Naive thymus-derived CD8-positive, alpha-beta T cell (primary cell): ENCODE measurements around the gene ATXN7. TPM values are rescaled to one million over a fixed set of nuclear protein-coding genes. Genes with fewer than 3 reads are reported as not detected.

Experiments used
- ATAC-seq, 2 donors: fragments of 150-1000 bp; cut with Tn5 transposase in 1 of 2; sonication (Bioruptor Pico), chemical (Tn5 transposase) in 1 of 2; 1 replicate in 1 of 2; 2 replicates in 1 of 2; pipeline ENCODE4 v1.10.0; 2021; ENCODE audit warnings: mild to moderate bottlenecking in 2 of 2, moderate library complexity in 2 of 2
- POLR2A ChIA-PET: fragments of 350-600 bp; sonication (Branson Sonifier 250); formaldehyde crosslinking; loops from one replicate; lab custom pipeline; 2021; ENCODE audit warnings: antibody characterized with exemption; lab: Charles Lee
- DNase-seq, 10 donors: peaks; one replicate each; pipeline versions ENCODE4 v3.0.0 to v3.0.0-alpha.2; 2020 to 2022
- H3K27ac Mint-ChIP-seq, 10 donors: one replicate each; pipeline ENCODE4 v1.8.0; 2020 to 2022; ENCODE audit warnings: mild to moderate bottlenecking in 10 of 10, mixed read lengths in 10 of 10, moderate library complexity in 4 of 10, inconsistent platforms in 1 of 10
- H3K27me3 Mint-ChIP-seq, 5 donors: one replicate each; pipeline ENCODE4 v1.8.0; 2021 to 2022; ENCODE audit warnings: mixed read lengths in 5 of 5
- H3K36me3 Mint-ChIP-seq, 3 donors: one replicate each; pipeline ENCODE4 v1.8.0; 2020 to 2022; ENCODE audit warnings: mixed read lengths in 3 of 3, mild to moderate bottlenecking in 2 of 3, inconsistent platforms in 1 of 3
- H3K4me1 Mint-ChIP-seq, 4 donors: one replicate each; pipeline ENCODE4 v1.8.0; 2021 to 2022; ENCODE audit warnings: mixed read lengths in 4 of 4
- H3K4me3 Mint-ChIP-seq, 10 donors: one replicate each; pipeline ENCODE4 v1.8.0; 2020 to 2022; ENCODE audit warnings: mild to moderate bottlenecking in 10 of 10, mixed read lengths in 10 of 10, moderate library complexity in 6 of 10, inconsistent platforms in 1 of 10
- H3K9me3 Mint-ChIP-seq, 9 donors: one replicate each; pipeline ENCODE4 v1.8.0; 2020 to 2022; ENCODE audit warnings: mixed read lengths in 9 of 9, mild to moderate bottlenecking in 3 of 9, inconsistent platforms in 1 of 9, moderate library complexity in 1 of 9
- polyA plus RNA-seq, 3 donors: library from polyadenylated mRNA; unstranded; fragments of 300-500 nt; fragmentation: Illumina TruSeq; gene quantifications; one replicate each; pipeline ENCODE4 v1.2.3, GENCODE V29; 2021
- total RNA-seq, 8 experiments: library from RNA in 2 of 8; stranded (reverse) in 2 of 8; gene quantifications; one replicate each; pipeline ENCODE4 v1.2.3 and lab custom pipeline; 2021 to 2026

The ATXN7 gene
- total and polyA plus RNA-seq, 5 experiments from 2014 or later, result 18.0 to 162 (median 29.8) TPM

DNA sequence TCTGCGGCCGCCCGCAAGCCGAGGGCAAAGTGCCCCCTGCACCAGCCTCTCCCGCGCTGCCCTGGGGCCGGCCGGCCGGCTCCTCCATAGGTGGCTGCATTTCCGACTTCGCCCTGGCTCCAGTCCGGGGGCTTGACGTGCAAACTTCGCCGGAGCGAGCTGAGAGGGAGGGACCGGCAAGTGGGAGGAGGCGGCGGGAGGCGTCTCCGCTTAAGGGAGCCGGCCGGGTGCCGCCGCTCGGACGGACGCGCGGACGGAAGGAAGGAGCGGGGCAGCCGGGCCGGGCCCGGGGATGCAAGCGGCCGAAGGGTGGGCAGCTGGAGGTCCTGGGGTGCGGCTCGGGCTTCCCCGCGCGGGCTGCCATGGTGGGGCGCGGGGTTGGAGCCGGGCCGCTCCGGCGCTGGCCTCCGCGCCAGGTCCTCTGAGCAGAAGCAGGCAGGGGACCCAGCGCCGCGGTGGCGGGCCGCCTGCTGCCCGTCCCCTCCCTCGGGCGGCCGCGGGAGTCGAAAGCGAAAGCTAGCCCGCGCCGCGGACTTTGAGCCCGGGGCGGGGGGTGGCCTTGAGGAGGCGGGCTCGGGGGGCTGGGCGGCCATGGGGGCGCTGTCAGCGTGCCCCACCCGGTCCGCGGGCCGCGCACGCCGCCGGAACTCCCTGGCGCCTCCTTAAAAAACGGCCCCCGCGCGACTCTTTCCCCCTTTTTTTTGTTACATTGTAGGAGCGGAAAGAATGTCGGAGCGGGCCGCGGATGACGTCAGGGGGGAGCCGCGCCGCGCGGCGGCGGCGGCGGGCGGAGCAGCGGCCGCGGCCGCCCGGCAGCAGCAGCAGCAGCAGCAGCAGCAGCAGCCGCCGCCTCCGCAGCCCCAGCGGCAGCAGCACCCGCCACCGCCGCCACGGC is 48.5 kb downstream of the ATXN7 start, which contains the start of gene SCAANT1:
TSS of gene SCAANT1 (minus strand) at position 511 of the 895 bp plus-strand sequence.
- no peaks in the 10 kb centered on the region for H3K27me3 Mint-ChIP-seq
- H3K36me3 Mint-ChIP-seq, result peaks cover 0 to 21% (median 7%) of the 10 kb centered on the region in 3 donors
- POLR2A ChIA-PET, result interaction anchor here (0.9 to 2.0 kb wide), 7 partner anchors 18 to 111 kb away, joined by 3 to 28 read pairs (median 4); partner anchors contain the start of genes ATXN7, PSMD6 and THOC7
- DNase-seq, result peak; percentile 69 to 91 (median 82)
- peak within 1 kb of the TSS; percentile 87 to 94 (median 92) for H3K4me3 Mint-ChIP-seq
- ATAC-seq, result peak; percentile 68 to 74
- H3K9me3 Mint-ChIP-seq, result no peaks in the 10 kb centered on the region
- H3K27ac Mint-ChIP-seq, result peak within 1 kb of the TSS; percentile 79 to 98 (median 96)
- peaks cover 9 to 49% (median 34%) of the 10 kb centered on the region in 4 donors for H3K4me1 Mint-ChIP-seq

DNA sequence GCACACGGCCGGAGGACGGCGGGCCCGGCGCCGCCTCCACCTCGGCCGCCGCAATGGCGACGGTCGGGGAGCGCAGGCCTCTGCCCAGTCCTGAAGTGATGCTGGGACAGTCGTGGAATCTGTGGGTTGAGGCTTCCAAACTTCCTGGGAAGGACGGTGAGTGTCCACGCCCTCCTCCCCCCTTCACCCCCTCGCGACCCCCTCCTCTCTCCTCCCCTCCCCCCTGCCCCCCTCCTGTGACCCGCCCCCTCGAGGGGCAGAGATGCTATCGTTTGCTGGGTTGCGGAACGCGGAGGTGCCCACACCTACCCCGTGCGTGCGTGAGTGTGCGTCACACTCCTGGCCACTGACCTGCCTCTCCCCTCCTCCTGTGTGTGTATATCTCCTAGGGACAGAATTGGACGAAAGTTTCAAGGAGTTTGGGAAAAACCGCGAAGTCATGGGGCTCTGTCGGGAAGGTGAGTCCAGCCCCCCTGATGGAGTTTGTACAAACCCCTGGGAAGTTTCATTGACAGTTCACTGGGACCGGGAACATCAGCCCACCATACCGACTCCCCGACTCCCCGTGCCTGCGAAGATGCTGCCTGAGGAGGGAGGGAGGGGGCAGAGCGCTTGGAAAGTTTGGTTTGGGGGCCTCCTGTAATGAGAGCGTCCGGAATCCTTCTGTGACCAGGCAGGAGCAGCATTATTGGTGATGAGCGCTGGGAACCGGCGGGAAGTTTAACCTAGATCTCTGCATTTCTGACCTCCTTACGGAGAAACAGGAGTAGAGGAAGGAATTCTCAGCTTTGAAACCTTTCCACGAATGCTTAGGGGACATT is 49.3 kb downstream of the ATXN7 start:
- POLR2A ChIA-PET, result interaction anchor here (1.8 to 2.0 kb wide), 3 partner anchors 49 to 110 kb away, joined by 11 to 28 read pairs (median 13); partner anchors contain the start of genes ATXN7, PSMD6 and THOC7
- DNase-seq (peak; percentile 30 to 77 (median 50)), ATAC-seq (peak; percentile 17 to 42)
- H3K9me3 Mint-ChIP-seq, result no peaks in the 10 kb centered on the region
- H3K36me3 Mint-ChIP-seq, result peaks cover 0 to 27% (median 13%) of the 10 kb centered on the region in 3 donors
- peak overlapping the region; percentile 86 to 92 (median 88) for H3K4me3 Mint-ChIP-seq
- H3K4me1 Mint-ChIP-seq, result peaks cover 10 to 57% (median 40%) of the 10 kb centered on the region in 4 donors
- no peaks in the 10 kb centered on the region for H3K27me3 Mint-ChIP-seq
- H3K27ac Mint-ChIP-seq, result peak overlapping the region; percentile 57 to 98 (median 94)

DNA sequence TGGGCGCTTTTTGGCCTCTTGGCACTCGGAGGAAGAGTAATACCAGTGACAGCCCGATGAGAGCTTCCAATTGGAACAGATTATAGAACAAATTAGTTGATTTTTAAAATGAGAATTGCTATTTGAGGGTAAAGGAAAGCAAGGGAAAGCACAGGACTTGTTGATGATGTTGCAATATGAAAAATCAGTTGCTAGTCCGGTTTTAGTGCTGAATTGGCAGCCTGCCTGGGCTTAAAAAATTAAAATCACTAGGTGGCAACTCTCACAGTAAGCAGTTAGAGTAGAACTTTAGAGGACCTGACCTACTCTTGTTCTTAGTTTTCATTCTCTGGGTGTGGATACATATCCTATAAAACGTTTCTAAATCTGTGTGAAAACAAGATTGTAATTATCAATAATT is 50.6 kb downstream of the ATXN7 start:
- Mint-ChIP-seq H3K4me1 (peaks cover 10 to 68% (median 46%) of the 10 kb centered on the region in 4 donors), H3K36me3 (peaks cover 0 to 39% (median 16%) of the 10 kb centered on the region in 3 donors), H3K4me3 (peak overlapping the region in 9 of 10 donors; percentile 22 to 92 (median 88)), H3K27ac (peak overlapping the region in 9 of 10 donors; percentile 8 to 98 (median 93)), H3K9me3 (no peaks in the 10 kb centered on the region), H3K27me3 (no peaks in the 10 kb centered on the region)
- POLR2A ChIA-PET, result no interaction called here
- ATAC-seq, result no peak
- DNase-seq, result no peak

DNA sequence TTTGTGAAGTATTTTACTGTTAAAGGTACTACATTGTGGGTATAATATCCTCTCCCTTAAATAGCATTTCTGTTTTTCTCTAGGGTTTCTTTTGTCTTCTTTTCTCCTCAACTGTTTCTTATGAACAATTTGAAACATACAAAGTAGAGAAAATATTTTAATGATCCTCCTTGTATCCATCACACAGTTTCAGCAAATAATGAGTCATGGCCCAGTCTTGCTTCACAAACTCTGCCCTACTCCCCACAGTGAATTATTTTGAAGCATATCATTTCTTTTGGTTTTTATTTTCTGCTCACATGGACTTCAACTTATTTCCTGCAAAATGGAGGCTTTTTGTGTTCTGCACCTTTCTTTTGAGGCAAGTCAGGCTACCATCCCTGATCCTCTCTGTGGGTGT is 54.7 kb downstream of the ATXN7 start:
- Mint-ChIP-seq H3K9me3 (no peaks in the 10 kb centered on the region), H3K36me3 (peaks cover 0 to 68% (median 23%) of the 10 kb centered on the region in 3 donors), H3K4me1 (peaks cover 12 to 74% (median 34%) of the 10 kb centered on the region in 4 donors), H3K4me3 (no peak overlapping the region), H3K27ac (peak overlapping the region in 1 of 10 donors; percentile 35), H3K27me3 (no peaks in the 10 kb centered on the region)
- ATAC-seq (no peak), DNase-seq (no peak)
- POLR2A ChIA-PET, result no interaction called here

DNA sequence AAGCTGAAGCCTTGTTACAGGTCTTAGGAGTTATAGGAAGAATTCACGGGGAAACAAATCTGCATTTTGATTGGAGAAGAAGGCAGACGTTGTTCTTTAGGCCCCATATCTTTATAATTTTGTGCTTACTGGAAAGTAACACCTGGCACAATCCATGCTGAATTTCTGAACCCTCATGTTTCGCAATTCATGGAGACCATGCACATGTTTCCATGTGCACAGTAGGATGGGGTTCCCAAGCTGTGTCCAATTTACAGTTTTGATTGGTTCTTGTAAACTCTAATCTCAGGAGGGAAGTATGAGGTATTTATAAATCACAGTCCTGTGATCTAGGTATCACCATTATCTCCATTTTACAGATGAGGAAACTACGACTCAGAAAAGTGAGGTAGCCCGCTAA is 56.3 kb downstream of the ATXN7 start:
- Mint-ChIP-seq H3K4me1 (peaks cover 25 to 74% (median 39%) of the 10 kb centered on the region in 4 donors), H3K4me3 (no peak overlapping the region), H3K27me3 (no peaks in the 10 kb centered on the region), H3K27ac (no peak overlapping the region), H3K9me3 (no peaks in the 10 kb centered on the region), H3K36me3 (peaks cover 0 to 76% (median 30%) of the 10 kb centered on the region in 3 donors)
- POLR2A ChIA-PET, result no interaction called here
- ATAC-seq (no peak), DNase-seq (no peak)

DNA sequence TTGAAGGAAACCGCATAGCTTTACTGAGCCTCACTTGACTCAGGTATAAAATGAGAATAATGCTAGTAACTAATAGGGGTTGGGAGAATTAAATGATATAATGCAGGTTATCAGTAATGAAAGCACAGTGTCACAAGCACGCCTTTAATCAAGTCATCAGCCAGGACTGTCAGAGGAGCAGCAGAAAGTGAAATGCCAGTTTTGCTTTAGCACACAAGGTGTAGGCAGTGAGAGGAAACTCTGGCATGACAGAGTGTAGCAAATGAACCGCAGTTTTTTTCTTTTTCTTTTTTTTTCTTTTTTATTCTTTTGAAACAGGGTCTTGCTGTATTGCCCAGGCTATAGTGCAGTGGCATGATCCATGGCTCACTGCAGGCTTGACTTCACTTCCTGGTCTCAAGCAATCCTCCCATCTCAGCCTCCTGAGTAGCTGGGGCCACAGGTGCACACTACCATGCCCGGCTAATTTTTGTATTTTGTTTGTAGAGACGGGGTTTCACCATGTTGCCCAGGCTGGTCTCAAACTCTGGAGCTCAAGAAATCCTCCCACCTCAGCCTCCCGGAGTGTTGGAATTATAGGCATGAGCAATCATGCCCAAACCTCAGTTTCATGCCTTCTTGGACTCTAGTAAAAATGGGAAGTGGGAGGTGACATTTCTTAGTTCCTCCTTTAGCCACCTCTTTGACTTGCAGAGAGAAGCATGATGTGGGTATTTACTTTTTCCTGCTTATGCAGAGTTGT is 58.2 kb downstream of the ATXN7 start:
- ATAC-seq (no peak), DNase-seq (no peak)
- H3K9me3 Mint-ChIP-seq, result no peaks in the 10 kb centered on the region
- H3K27ac Mint-ChIP-seq, result peak overlapping the region in 3 of 10 donors; percentile 18 to 71 (median 37)
- no peaks in the 10 kb centered on the region for H3K27me3 Mint-ChIP-seq
- POLR2A ChIA-PET, result interaction anchor here (0.5 to 0.6 kb wide), 2 partner anchors 18 to 80 kb away, joined by 3 read pairs; no protein-coding TSS in a partner anchor
- H3K4me3 Mint-ChIP-seq, result no peak overlapping the region
- H3K4me1 Mint-ChIP-seq, result peaks cover 30 to 84% (median 47%) of the 10 kb centered on the region in 4 donors
- peaks cover 0 to 77% (median 35%) of the 10 kb centered on the region in 3 donors for H3K36me3 Mint-ChIP-seq

DNA sequence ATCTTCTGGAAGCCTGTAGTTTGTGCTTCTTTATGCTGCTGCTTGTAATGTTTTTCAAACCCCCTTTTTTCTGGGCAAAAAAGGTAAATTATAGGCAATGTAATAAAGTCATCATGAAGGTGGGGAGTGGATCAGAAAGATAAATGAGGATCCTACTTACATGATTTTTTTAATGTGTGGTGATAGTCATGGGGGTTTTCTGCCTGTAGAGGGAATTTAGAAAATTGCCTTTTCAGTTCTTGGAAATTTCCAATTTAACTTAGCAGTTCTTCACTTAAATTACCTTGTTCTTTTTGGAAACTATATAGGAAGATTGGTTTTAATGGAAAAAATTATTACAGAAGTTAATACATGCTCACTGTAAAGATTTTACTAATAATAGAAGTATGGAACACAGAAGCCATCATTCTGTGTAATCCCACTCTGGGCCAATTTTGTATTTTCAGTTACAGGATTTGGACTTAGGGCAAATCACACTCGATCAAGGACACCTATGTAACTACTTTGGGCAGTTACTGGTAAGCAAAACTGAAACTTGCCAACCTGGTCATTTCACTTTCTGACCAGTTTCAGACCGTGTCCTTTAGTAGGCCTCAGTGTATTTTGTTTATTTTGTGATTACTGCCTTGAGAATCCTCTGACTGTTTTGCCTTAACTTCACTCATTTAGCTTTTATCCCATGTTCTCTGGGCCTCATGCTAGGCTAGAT is 59.0 kb downstream of the ATXN7 start:
- Mint-ChIP-seq H3K9me3 (no peaks in the 10 kb centered on the region), H3K4me3 (no peak overlapping the region), H3K27me3 (no peaks in the 10 kb centered on the region), H3K36me3 (peaks cover 0 to 78% (median 34%) of the 10 kb centered on the region in 3 donors), H3K4me1 (peaks cover 31 to 87% (median 50%) of the 10 kb centered on the region in 4 donors), H3K27ac (peak overlapping the region in 1 of 10 donors; percentile 71)
- POLR2A ChIA-PET, result interaction anchor here (0.6 kb wide), 1 partner anchor 81 kb away, joined by 3 read pairs; no protein-coding TSS in a partner anchor
- DNase-seq, result no peak
- ATAC-seq, result no peak

DNA sequence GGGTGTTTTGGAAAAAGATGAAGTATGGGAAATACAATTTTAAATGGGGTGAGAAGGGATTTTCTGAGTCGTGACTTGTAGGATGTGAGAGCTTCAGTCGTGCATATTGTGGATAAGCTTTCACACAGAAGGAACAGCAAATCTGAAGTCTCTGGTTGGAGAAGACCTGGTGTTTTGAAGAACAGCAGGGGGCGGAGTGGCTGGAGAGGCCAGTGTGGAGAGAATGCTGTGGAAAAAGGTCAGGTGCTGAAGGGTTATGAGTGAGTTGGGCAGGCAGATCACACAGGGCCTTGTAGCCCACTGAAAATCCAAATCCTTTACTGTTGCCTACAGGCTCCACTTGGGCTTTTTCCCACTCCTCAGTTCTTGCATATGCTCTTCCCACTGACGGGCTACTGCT is 62.6 kb downstream of the ATXN7 start:
- no peaks in the 10 kb centered on the region for H3K27me3 Mint-ChIP-seq
- peaks cover 0 to 75% (median 30%) of the 10 kb centered on the region in 3 donors for H3K36me3 Mint-ChIP-seq
- POLR2A ChIA-PET, result no interaction called here
- H3K4me1 Mint-ChIP-seq, result peaks cover 33 to 88% (median 60%) of the 10 kb centered on the region in 4 donors
- ATAC-seq (no peak), DNase-seq (no peak)
- H3K4me3 Mint-ChIP-seq, result no peak overlapping the region
- peak overlapping the region in 2 of 10 donors; percentile 40 to 56 for H3K27ac Mint-ChIP-seq
- no peaks in the 10 kb centered on the region for H3K9me3 Mint-ChIP-seq

DNA sequence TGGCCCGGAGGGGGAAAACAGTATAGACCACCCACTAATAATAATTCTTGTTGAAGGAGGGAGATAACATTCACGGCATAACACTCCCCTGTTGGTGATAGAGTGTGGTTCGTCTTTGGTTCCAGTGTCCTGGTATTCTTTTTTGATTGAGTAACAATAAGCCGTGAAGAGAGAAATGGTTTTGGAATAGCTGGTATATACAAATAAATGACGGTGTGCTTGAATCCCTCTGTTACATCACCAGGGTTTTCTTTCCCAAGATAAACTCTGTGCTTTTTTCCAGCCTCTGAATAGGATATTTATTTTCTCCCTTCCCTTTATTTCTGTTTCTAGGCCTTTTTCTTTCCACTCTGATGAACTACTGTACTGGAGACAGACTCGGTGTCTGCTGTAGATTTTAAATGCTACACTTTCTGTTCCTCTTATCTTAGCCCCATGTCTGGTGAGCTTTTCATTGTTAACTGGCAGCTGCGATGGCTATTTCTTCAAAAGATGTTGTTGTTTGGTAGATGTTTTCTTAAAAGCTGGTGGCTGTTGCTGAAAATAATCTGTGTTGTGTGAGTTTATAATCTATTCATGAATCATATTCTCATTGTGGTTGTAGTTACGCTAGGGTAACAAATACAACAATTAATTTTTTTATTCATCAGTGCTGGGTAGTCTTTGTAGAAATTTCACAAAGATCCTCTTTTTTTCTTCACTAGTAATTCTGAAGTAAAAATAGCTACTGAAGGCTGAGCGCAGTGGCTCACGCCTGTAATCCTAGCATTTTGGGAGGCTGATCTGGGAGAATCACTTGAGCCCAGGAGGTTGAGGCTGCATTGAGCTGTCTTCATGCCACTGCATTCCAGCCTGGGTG is 64.0 kb downstream of the ATXN7 start:
- ATAC-seq, result peak in 1 of 2 donors; percentile 44
- Mint-ChIP-seq H3K4me3 (no peak overlapping the region), H3K27me3 (no peaks in the 10 kb centered on the region), H3K9me3 (no peaks in the 10 kb centered on the region), H3K36me3 (peaks cover 0 to 61% (median 23%) of the 10 kb centered on the region in 3 donors), H3K4me1 (peaks cover 36 to 89% (median 68%) of the 10 kb centered on the region in 4 donors), H3K27ac (peak overlapping the region in 4 of 10 donors; percentile 54 to 78 (median 63))
- POLR2A ChIA-PET, result interaction anchor here (1.0 kb wide), 1 partner anchor 10 kb away, joined by 3 read pairs; no protein-coding TSS in a partner anchor
- DNase-seq, result no peak

DNA sequence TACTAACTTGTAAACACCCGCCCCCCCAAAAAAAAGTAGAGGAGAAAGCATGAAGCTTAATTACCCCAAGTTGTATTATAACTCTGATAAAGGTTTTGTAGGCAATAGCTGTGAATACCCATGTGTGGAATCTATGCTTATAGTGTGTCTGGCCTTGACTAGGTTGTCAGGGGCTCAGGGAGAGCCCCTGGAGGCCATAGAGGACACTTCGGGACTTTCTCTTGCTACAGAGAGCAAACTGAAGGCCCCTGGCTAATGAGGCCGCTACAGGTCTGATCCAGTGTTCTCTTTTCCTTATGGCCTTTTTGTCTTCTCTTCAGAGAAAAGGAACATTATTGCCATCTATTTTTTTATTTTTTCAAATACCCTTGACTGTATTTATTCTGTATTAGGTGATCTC is 67.6 kb downstream of the ATXN7 start:
- DNase-seq (no peak), ATAC-seq (no peak)
- POLR2A ChIA-PET, result no interaction called here
- Mint-ChIP-seq H3K27ac (peak overlapping the region in 3 of 10 donors; percentile 20 to 79 (median 23)), H3K27me3 (no peaks in the 10 kb centered on the region), H3K36me3 (peaks cover 0 to 34% (median 12%) of the 10 kb centered on the region in 3 donors), H3K4me3 (no peak overlapping the region), H3K4me1 (peaks cover 32 to 91% (median 76%) of the 10 kb centered on the region in 4 donors), H3K9me3 (no peaks in the 10 kb centered on the region)
